Smooth muscle cell of the brain vasculature (primary cell): ENCODE results near the gene CNIH3.
A peak's percentile ranks its signal among the peaks of the same experiment; 100 is the strongest.
"Not testable (repeated sequence)": the region's sequence is repeated elsewhere in the genome, so short reads cannot be mapped to it uniquely, and the experiment has no call there.

Experiments
- DNase-seq: peaks from one replicate; pipeline ENCODE4 v3.0.0-alpha.2; 2012; ENCODE audit warnings: low read depth, low spot score

The CNIH3 gene

DNA sequence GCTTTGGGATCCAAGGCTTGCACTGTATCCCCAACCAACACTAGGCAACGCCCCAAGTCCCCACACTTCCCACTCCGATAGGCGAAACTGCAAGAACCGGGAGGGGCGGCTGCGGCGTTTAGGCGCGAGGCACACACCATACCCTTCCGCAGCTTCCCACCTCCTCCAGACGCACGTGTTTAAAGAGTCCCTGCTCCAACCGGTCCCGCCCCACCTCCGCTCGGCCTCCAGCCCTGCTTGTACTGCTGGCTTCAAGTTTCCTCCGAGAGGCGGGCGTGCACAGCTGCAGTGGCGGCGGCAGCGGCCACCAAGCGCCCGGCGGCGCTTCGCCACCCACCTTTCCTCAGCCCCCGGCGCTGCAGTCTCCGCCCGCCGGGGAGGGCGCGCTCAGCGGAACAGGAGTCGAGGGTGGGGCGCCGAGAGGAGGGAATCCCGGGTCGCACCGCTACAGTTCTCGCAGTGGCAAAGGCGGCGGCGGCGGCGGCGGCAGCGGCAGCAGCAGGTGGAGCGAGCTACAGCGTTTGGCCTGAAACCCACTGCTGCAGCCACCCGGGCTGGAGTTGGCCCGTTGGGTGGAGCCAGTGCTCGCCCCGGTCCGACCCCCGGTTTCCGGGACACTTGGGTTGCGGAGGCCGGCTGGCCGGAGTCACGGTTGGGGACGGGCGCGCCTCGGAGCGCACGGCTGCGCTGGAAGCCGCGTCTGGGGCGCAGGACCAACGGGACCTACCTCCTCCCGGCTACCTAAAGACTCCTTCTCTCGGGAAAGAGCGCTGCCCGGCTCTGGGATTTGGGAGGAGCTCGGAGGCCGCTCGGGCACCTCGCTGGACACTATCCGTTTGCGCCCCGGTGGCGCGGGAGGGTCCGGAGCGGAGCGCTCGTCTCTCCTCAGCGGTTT lies at the start of gene CNIH3:
TSS of gene CNIH3 (plus strand) at position 457 of the 895 bp plus-strand sequence. CDS start 858 bp downstream, outside the sequence.
- no peak for DNase-seq

DNA sequence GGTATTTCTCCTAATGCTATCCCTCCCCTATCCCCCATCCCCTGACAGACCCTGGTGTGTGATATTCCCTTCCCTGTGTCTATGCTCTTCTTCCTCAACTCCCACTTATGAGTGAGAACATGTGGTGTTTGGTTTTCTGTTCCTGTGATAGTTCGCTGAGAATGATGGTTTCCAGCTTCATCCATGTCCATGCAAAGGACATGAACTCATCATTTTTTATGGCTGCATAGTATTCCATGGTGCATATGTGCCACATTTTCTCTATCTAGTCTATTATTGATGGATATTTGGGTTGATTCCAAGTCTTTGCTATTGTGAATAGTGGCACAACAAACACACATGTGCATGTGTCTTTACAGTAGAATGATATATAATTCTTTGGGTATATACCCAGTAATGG lies 49.6 kb upstream of the CNIH3 start:
- not testable (repeated sequence) for DNase-seq

DNA sequence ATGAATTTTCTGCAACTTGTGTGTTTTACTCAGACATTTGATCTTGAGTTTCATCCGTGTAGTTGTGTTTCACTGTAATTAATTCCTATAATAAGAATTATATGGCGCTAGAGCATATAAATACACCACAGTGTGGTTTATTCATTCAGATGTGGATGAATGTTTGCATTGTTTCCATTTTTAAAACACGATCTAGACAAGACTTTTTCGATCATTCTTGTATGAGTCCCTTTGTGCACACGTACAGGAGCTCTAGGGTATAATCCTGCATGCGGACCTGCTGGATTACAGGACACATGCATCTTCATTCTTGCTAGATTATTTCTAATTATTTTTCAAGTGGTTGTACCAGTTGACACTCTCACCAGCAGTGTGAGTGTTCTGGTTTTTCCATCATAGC lies 46.8 kb upstream of the CNIH3 start:
- DNase-seq: no peak

- not testable (repeated sequence) for DNase-seq
These were observed 44.1 kb upstream of the CNIH3 start for GRCh38 chr1:224571975-224572374.

- DNase-seq: no peak
These were observed 36.6 kb upstream of the CNIH3 start for GRCh38 chr1:224579526-224579925.

GRCh38 chr1:224580006-224580405 lies 36.1 kb upstream of the CNIH3 start:
- no peak for DNase-seq

- no peak for DNase-seq
These were observed 34.1 kb upstream of the CNIH3 start for GRCh38 chr1:224582041-224582440.

DNA sequence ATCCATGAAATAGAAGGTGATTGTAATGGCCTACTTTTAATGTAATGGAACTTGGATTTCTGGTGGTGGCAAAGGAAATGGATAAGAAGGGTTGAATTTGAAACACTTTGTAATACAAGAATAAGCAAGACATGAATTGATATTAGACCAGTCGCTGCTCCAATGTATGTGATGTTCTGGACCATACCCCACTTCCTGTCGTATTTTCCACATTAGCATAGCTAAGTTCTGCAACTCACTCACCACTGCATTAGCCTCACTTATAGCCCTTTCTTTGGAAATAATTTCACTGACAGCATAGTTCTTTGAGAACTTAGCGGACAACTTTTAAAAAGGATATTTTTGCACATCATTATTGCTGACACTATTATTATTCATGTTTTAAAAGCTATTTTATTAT lies 32.3 kb upstream of the CNIH3 start:
- DNase-seq: no peak

DNA sequence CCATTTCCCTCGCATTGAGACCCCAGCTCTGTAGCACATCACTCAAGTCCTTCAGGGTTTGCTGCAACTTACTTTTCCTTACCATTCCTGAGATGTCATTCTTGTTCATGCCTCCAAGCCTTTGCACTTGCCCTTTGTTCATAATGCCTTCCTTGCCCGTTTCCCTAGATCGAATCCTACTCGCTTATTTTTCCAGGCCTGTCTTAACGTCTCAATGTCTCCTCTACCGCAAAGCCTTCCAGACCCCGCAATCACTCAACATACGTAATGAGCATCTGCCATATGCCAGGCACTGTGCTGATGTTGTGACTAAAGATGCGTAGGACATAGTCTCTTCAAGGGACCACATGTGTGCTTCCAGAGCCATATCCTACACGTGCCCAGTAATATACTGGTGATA lies 31.1 kb upstream of the CNIH3 start:
- no peak for DNase-seq

DNA sequence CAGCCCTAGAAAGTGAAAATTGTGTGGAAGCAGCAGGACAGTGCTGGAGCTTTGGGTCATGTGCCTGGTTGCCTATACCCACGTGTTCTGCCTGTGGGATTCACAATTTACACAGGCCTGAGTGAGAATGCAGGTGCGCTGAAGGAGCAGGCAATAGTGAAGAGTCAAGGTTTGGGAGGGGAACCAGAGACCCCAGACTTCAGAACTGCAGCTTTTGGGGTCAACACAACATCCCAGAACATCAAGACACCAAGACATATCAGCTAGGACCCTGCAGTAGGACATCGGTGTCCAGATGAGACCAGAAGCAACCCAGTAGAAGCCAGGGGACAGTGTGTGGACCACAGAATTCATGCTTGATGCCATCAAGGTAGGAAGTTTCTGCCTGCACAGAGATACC lies 29.1 kb upstream of the CNIH3 start:
- no peak for DNase-seq

- DNase-seq: no peak
These were observed 27.6 kb upstream of the CNIH3 start for GRCh38 chr1:224588515-224588914.

GRCh38 chr1:224589006-224589405 lies 27.1 kb upstream of the CNIH3 start:
- DNase-seq: no peak

DNA sequence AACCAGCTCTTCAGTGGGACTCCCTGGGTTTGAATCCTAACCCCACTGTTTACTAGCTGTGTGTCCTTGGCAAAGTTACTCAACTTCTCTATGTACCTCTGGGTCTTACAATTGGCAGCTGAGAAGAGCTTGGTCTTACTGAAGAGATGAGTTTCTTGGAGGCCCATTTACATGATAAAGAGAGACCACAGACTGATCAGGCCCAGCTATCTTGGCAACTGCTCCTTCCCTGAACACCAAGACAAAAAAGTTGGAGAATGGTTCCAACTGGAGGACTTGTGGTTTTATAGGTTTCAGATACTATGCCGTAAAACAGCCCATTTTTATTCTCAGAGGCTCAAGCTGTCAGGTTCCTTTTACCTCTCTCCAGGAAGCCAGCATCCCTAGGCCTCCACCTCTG lies 24.8 kb upstream of the CNIH3 start:
- DNase-seq: no peak

GRCh38 chr1:224592636-224593582 lies 23.2 kb upstream of the CNIH3 start:
- peak; percentile 40 for DNase-seq

DNA sequence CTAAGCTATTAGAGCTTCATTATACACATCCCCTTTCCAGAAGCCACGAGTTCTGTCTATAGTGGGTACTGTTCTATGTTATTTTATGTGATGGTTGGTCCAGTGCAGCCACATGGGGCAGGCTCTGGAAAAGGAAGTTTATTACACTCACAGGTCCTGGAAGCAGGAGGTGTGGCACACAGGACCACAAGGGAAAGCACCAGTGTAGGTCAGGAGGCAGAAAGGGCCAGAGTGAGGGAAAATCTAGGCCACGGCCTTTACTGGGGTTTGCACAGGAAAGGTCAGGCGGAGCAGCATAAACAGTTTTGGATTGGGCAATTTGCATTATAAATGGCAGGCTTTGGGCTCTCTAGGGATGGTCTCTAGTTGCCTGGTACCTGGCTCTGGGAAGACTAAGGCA lies 21.8 kb upstream of the CNIH3 start:
- DNase-seq: no peak

- DNase-seq: no peak
These were observed 21.3 kb upstream of the CNIH3 start for GRCh38 chr1:224594851-224595250.

DNA sequence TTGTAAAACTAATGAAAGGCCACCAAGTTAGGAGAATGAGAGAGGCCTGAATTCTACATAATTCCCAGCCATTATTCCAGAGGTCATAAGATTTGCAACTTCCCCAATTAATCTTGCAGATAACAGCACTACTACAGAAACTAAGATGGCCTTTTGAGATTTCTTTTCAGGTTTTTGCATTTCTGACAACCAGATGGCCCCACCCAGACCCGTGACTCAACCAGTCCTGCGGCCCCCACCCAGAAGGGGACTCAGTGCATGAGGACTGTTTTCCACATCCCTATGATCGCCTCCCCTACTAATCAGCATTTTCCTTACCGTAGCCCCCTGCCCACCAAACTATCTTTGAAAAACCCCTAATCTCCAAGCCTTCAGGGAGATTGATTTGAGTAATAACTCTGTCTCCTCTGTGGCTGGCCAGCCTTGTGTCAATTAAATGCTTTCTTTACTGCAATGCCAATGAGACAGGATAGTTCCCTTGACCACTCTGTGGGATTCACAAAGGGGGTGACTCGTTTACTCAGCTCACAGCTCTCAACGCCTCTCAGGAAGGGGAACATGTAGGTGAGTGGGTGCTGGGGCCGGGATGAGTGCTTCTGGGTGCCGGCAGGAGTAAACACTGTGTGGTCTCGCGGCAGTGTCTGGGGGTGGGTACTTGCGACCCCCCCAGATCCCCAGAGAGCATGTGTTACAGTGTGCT lies 10.5 kb upstream of the CNIH3 start:
- DNase-seq: no peak

GRCh38 chr1:224607188-224608148 lies 8.6 kb upstream of the CNIH3 start:
- no peak for DNase-seq

DNA sequence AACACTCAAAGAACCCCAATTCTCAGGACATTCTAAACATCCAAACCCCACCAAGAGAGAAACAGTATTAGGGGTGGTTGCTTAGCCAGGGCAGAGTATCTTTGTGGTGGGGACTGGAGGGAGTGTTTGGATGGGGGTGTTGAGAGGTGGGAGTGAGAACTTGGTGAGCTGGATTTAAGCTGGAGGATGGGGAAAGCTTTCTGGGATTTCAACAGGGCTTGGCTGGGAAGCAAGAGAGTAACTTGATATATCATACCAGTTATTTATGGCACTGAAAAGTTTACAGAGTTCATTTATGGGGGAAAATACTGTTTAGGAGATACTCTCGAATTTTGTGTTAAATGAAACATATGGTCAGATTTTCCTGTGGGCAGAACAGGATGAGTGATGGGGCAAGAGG lies 6.8 kb upstream of the CNIH3 start:
- DNase-seq: no peak

GRCh38 chr1:224612246-224612645 lies 3.9 kb upstream of the CNIH3 start:
- no peak for DNase-seq

DNA sequence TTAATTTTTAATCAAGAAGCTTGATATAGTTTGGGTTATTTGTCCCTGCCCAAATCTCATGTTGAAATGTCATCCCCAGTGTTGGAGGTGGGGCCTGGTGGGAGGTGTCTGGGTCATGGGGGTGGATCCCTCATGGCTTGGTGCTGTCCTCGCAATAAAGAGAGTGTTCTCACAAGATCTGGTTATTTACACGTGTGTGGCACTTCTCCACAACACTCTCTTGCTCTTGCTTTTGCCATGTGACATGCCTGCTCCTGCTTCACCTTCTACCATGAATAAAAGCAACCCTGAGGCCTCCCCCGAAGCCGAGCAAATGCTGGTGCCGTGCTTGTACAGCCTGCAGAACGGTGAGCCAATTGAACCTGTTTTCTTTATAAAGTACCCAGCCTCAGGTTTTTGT lies 2.6 kb upstream of the CNIH3 start:
- DNase-seq: no peak
